Stimulated activated CD4-positive, alpha-beta T cell treated with anti-CD3 and anti-CD28 coated beads, TNF-alpha, amount 100 ng/mL, for 24 hours (primary cell): ENCODE data around the gene JPT1.
"Not testable (repeated sequence)": the region's sequence is repeated elsewhere in the genome, so short reads cannot be mapped to it uniquely, and the experiment has no call there.

Source experiments
- DNase-seq, 3 experiments: peaks; one replicate each; pipeline ENCODE4 v3.0.0-alpha.2; 2020; ENCODE audit warnings: low read depth in 3 of 3

JPT1 gene

GRCh38 chr17:75130632-75131277 lies 23.6 kb downstream of the JPT1 start:
- DNase-seq: peak in 1 of 3 experiments; percentile 56

- DNase-seq: no peak
Observed at GRCh38 chr17:75130059-75130631, 24.2 kb downstream of the JPT1 start.

GRCh38 chr17:75129576-75129975 lies 24.7 kb downstream of the JPT1 start:
- no peak for DNase-seq

- DNase-seq: no peak
Observed at GRCh38 chr17:75128694-75129505, 25.4 kb downstream of the JPT1 start.

GRCh38 chr17:75127936-75128335 lies 26.4 kb downstream of the JPT1 start:
- DNase-seq: not testable (repeated sequence)

GRCh38 chr17:75126954-75127353 lies 27.4 kb downstream of the JPT1 start:
- DNase-seq: no peak

- no peak for DNase-seq
Observed at GRCh38 chr17:75125984-75126383, 28.3 kb downstream of the JPT1 start.

GRCh38 chr17:75124819-75125162 lies 29.5 kb downstream of the JPT1 start:
- no peak for DNase-seq

GRCh38 chr17:75124041-75124818 lies 30.1 kb downstream of the JPT1 start:
- peak; percentile 29 to 66 (median 48) for DNase-seq

- no peak for DNase-seq
Observed at GRCh38 chr17:75118307-75118706, 36.0 kb downstream of the JPT1 start.

GRCh38 chr17:75116737-75117136 lies 37.6 kb downstream of the JPT1 start:
- no peak for DNase-seq

GRCh38 chr17:75115555-75115954 lies 38.8 kb downstream of the JPT1 start:
- no peak for DNase-seq

- DNase-seq: peak in 1 of 3 experiments; percentile 18
Observed at GRCh38 chr17:75114552-75115314, 39.6 kb downstream of the JPT1 start.

- peak; percentile 82 to 88 (median 87) for DNase-seq
Observed at GRCh38 chr17:75113798-75114551, 40.3 kb downstream of the JPT1 start.

- DNase-seq: no peak
Observed at GRCh38 chr17:75111777-75112335, 42.5 kb downstream of the JPT1 start.

GRCh38 chr17:75110234-75110937 lies 43.9 kb downstream of the JPT1 start:
- peak in 1 of 3 experiments; percentile 18 for DNase-seq

- DNase-seq: peak; percentile 82 to 94 (median 89)
Observed at GRCh38 chr17:75109407-75110233, 44.7 kb downstream of the JPT1 start, which contains the start of gene ARMC7. ARMC7 (plus strand) TSS chr17:75109969; CDS start chr17:75110289, 320 bp downstream.

- no peak for DNase-seq
Observed at GRCh38 chr17:75109046-75109406, 45.3 kb downstream of the JPT1 start.

- no peak for DNase-seq
Observed at GRCh38 chr17:75108193-75108592, 46.1 kb downstream of the JPT1 start.
